BLaER1 (cell line): ENCODE data around the gene USP9Y.
"Not testable (repeated sequence)": the region's sequence is repeated elsewhere in the genome, so short reads cannot be mapped to it uniquely, and the experiment has no call there.

Source experiments
- H3K27ac ChIP-seq: shearing (Covaris generic); formaldehyde crosslinking; 2 replicates; pipeline ENCODE4 v1.8.1; 2022
- H3K27me3 ChIP-seq: shearing (Covaris generic); formaldehyde crosslinking; 2 replicates; pipeline ENCODE4 v1.8.1; 2022
- H3K36me3 ChIP-seq: shearing (Covaris generic); formaldehyde crosslinking; 2 replicates; pipeline ENCODE4 v1.8.1; 2022
- H3K4me1 ChIP-seq: shearing (Covaris generic); formaldehyde crosslinking; 2 replicates; pipeline ENCODE4 v1.8.1; 2022
- H3K4me2 ChIP-seq: shearing (Covaris generic); formaldehyde crosslinking; 2 replicates; pipeline ENCODE4 v1.8.1; 2022
- H3K4me3 ChIP-seq: shearing (Covaris generic); formaldehyde crosslinking; 2 replicates; pipeline ENCODE4 v1.8.1; 2022
- H3K9ac ChIP-seq: shearing (Covaris generic); formaldehyde crosslinking; 2 replicates; pipeline ENCODE4 v1.8.1; 2022
- H3K9me3 ChIP-seq: shearing (Covaris generic); formaldehyde crosslinking; 2 replicates; pipeline ENCODE4 v1.8.1; 2022
- H4K20me1 ChIP-seq: shearing (Covaris generic); formaldehyde crosslinking; 2 replicates; pipeline ENCODE4 v1.8.1; 2022
- Cebpa-rat ChIP-seq: shearing (Covaris generic); IDR thresholded peaks from 2 replicates; pipeline ENCODE4 v1.8.1; 2022

Gene USP9Y

GRCh38 chrY:12701181-12701695, at the start of gene USP9Y:
Gene USP9Y, plus strand, starts transcription at chrY:12701231. Its CDS starts 8,217 bp downstream, at chrY:12709448.
- Histone ChIP-seq H3K9me3 (no peaks in the 10 kb centered on the region), H3K9ac (no peak within 1 kb of the TSS), H3K27ac (no peak within 1 kb of the TSS)

GRCh38 chrY:12651621-12652036, 49.4 kb upstream of the USP9Y start:
- H3K27me3 ChIP-seq: no peaks in the 10 kb centered on the region
- H3K9me3 ChIP-seq: no peaks in the 10 kb centered on the region
- TF ChIP-seq Cebpa-rat: no peak
- H3K4me3 ChIP-seq: no peak overlapping the region
- H3K4me1 ChIP-seq: no peaks in the 10 kb centered on the region
- H3K36me3 ChIP-seq: no peaks in the 10 kb centered on the region
- H4K20me1 ChIP-seq: no peaks in the 10 kb centered on the region
- H3K9ac ChIP-seq: no peak overlapping the region
- H3K27ac ChIP-seq: no peak overlapping the region
- H3K4me2 ChIP-seq: no peak overlapping the region

More at GRCh38 chrY:12701181-12701695, at the start of gene USP9Y:
- no peak within 1 kb of the TSS for H3K4me2 ChIP-seq
- no peaks in the 10 kb centered on the region for H3K27me3 ChIP-seq
- TF ChIP-seq Cebpa-rat: no peak
- no peak within 1 kb of the TSS for H3K4me3 ChIP-seq
- H3K36me3 ChIP-seq: no peaks in the 10 kb centered on the region
- no peaks in the 10 kb centered on the region for H4K20me1 ChIP-seq
- no peaks in the 10 kb centered on the region for H3K4me1 ChIP-seq

- Histone ChIP-seq H3K9me3 (no peaks in the 10 kb centered on the region), H3K27ac (no peak overlapping the region), H3K27me3 (no peaks in the 10 kb centered on the region), H3K9ac (no peak overlapping the region), H3K4me1 (no peaks in the 10 kb centered on the region), H3K4me3 (no peak overlapping the region), H3K36me3 (no peaks in the 10 kb centered on the region), H4K20me1 (no peaks in the 10 kb centered on the region), H3K4me2 (no peak overlapping the region)
- no peak for TF ChIP-seq Cebpa-rat
Observed at GRCh38 chrY:12661745-12662681, 39.0 kb upstream of the USP9Y start.

- Histone ChIP-seq H3K27ac (no peak overlapping the region), H3K36me3 (no peaks in the 10 kb centered on the region), H3K9ac (no peak overlapping the region), H3K4me2 (no peak overlapping the region), H4K20me1 (no peaks in the 10 kb centered on the region), H3K27me3 (no peaks in the 10 kb centered on the region), H3K9me3 (no peaks in the 10 kb centered on the region), H3K4me1 (no peaks in the 10 kb centered on the region), H3K4me3 (no peak overlapping the region)
- no peak for TF ChIP-seq Cebpa-rat
Observed at GRCh38 chrY:12662745-12663591, 38.1 kb upstream of the USP9Y start.

GRCh38 chrY:12663845-12664244, 37.2 kb upstream of the USP9Y start:
- not testable (repeated sequence) for H3K9me3 ChIP-seq, H3K36me3 ChIP-seq, H3K4me2 ChIP-seq, H3K27ac ChIP-seq, H3K4me1 ChIP-seq, H4K20me1 ChIP-seq, H3K27me3 ChIP-seq, H3K4me3 ChIP-seq, H3K9ac ChIP-seq

GRCh38 chrY:12678111-12678510, 22.9 kb upstream of the USP9Y start:
- H3K27me3 ChIP-seq: no peaks in the 10 kb centered on the region
- TF ChIP-seq Cebpa-rat: no peak

GRCh38 chrY:12681535-12681934, 19.5 kb upstream of the USP9Y start:
- H3K9ac ChIP-seq: no peak overlapping the region
- no peak for TF ChIP-seq Cebpa-rat
- no peaks in the 10 kb centered on the region for H3K27me3 ChIP-seq
- no peaks in the 10 kb centered on the region for H3K4me1 ChIP-seq
- H3K4me3 ChIP-seq: no peak overlapping the region
- H4K20me1 ChIP-seq: no peaks in the 10 kb centered on the region
- no peak overlapping the region for H3K4me2 ChIP-seq
- no peaks in the 10 kb centered on the region for H3K9me3 ChIP-seq
- no peak overlapping the region for H3K27ac ChIP-seq
- H3K36me3 ChIP-seq: no peaks in the 10 kb centered on the region

More at GRCh38 chrY:12678111-12678510, 22.9 kb upstream of the USP9Y start:
- Histone ChIP-seq H3K27ac (no peak overlapping the region), H4K20me1 (no peaks in the 10 kb centered on the region), H3K4me1 (no peaks in the 10 kb centered on the region), H3K4me2 (no peak overlapping the region), H3K9me3 (no peaks in the 10 kb centered on the region), H3K9ac (no peak overlapping the region), H3K4me3 (no peak overlapping the region), H3K36me3 (no peaks in the 10 kb centered on the region)

GRCh38 chrY:12688337-12688736, 12.7 kb upstream of the USP9Y start:
- no peak overlapping the region for H3K4me3 ChIP-seq
- TF ChIP-seq Cebpa-rat: no peak
- no peak overlapping the region for H3K4me2 ChIP-seq
- no peak overlapping the region for H3K9ac ChIP-seq
- H4K20me1 ChIP-seq: no peaks in the 10 kb centered on the region
- H3K27ac ChIP-seq: no peak overlapping the region
- H3K27me3 ChIP-seq: no peaks in the 10 kb centered on the region
- no peaks in the 10 kb centered on the region for H3K36me3 ChIP-seq
- no peaks in the 10 kb centered on the region for H3K9me3 ChIP-seq
- H3K4me1 ChIP-seq: no peaks in the 10 kb centered on the region

- no peaks in the 10 kb centered on the region for H3K27me3 ChIP-seq
- no peak overlapping the region for H3K4me2 ChIP-seq
- H3K9ac ChIP-seq: no peak overlapping the region
- H3K4me3 ChIP-seq: no peak overlapping the region
- H3K36me3 ChIP-seq: no peaks in the 10 kb centered on the region
- H3K27ac ChIP-seq: no peak overlapping the region
- no peaks in the 10 kb centered on the region for H3K9me3 ChIP-seq
- no peaks in the 10 kb centered on the region for H4K20me1 ChIP-seq
- no peaks in the 10 kb centered on the region for H3K4me1 ChIP-seq
- TF ChIP-seq Cebpa-rat: no peak
Observed at GRCh38 chrY:12700087-12700486, 944 bp upstream of the USP9Y start.

- H3K36me3 ChIP-seq: no peaks in the 10 kb centered on the region
- H3K4me3 ChIP-seq: no peak overlapping the region
- no peaks in the 10 kb centered on the region for H3K9me3 ChIP-seq
- no peaks in the 10 kb centered on the region for H3K4me1 ChIP-seq
- no peak overlapping the region for H3K4me2 ChIP-seq
- no peak overlapping the region for H3K9ac ChIP-seq
- H4K20me1 ChIP-seq: no peaks in the 10 kb centered on the region
- H3K27me3 ChIP-seq: no peaks in the 10 kb centered on the region
- H3K27ac ChIP-seq: no peak overlapping the region
- TF ChIP-seq Cebpa-rat: no peak
Observed at GRCh38 chrY:12702174-12702573, 1.1 kb downstream of the USP9Y start.
